Measurements from ENCODE around the gene SGCA.

SGCA gene

GRCh38 chr17:50175035-50175807, 9.4 kb downstream of the SGCA start:
- H3K79me2 ChIP-seq (ENCODE audit: insufficient read depth, low read depth): no peaks in the 10 kb centered on the region
- no peak overlapping the region for H3K4me3 ChIP-seq (IDR thresholded peaks at IDR 0.05; ENCODE audit: insufficient read depth, low read depth, low read length)
- no peaks in the 10 kb centered on the region for H3K27me3 ChIP-seq (ENCODE audit: insufficient read depth, low read depth)
- no peaks in the 10 kb centered on the region for H3K36me3 ChIP-seq (ENCODE audit: insufficient read depth)
- no peak overlapping the region for H3K4me2 ChIP-seq
- peaks cover 41% of the 10 kb centered on the region for H3K4me1 ChIP-seq (ENCODE audit: low read depth, poor library complexity, severe bottlenecking)
- H3K27ac ChIP-seq: no peak overlapping the region
- H4K20me1 ChIP-seq (ENCODE audit: insufficient read depth): no peaks in the 10 kb centered on the region
- TF ChIP-seq CTCF (conservative IDR thresholded peaks at IDR 0.05; ENCODE audit: low read depth, low read length): no peak
- no peak overlapping the region for H2AFZ ChIP-seq (ENCODE audit: low read depth)
- no peak overlapping the region for H3K9ac ChIP-seq

- Histone ChIP-seq H3K79me2 (ENCODE audit: insufficient read depth, low read depth) (no peaks in the 10 kb centered on the region), H3K9ac (no peak overlapping the region), H2AFZ (ENCODE audit: low read depth) (no peak overlapping the region), H3K4me2 (no peak overlapping the region), H3K27ac (no peak overlapping the region), H3K36me3 (ENCODE audit: insufficient read depth) (no peaks in the 10 kb centered on the region), H3K4me3 (IDR thresholded peaks at IDR 0.05; ENCODE audit: insufficient read depth, low read depth, low read length) (no peak overlapping the region), H3K4me1 (ENCODE audit: low read depth, poor library complexity, severe bottlenecking) (peaks cover 35% of the 10 kb centered on the region), H3K27me3 (ENCODE audit: insufficient read depth, low read depth) (no peaks in the 10 kb centered on the region), H4K20me1 (ENCODE audit: insufficient read depth) (no peaks in the 10 kb centered on the region)
- TF ChIP-seq CTCF (conservative IDR thresholded peaks at IDR 0.05; ENCODE audit: low read depth, low read length): no peak
These were observed 11.0 kb downstream of the SGCA start for GRCh38 chr17:50176559-50177357.

GRCh38 chr17:50177476-50177875, 11.7 kb downstream of the SGCA start:
- Histone ChIP-seq H4K20me1 (ENCODE audit: insufficient read depth) (no peaks in the 10 kb centered on the region), H2AFZ (ENCODE audit: low read depth) (peak overlapping the region; percentile 47), H3K27me3 (ENCODE audit: insufficient read depth, low read depth) (no peaks in the 10 kb centered on the region), H3K4me2 (no peak overlapping the region), H3K79me2 (ENCODE audit: insufficient read depth, low read depth) (no peaks in the 10 kb centered on the region), H3K4me1 (ENCODE audit: low read depth, poor library complexity, severe bottlenecking) (peaks cover 30% of the 10 kb centered on the region), H3K27ac (no peak overlapping the region), H3K36me3 (ENCODE audit: insufficient read depth) (no peaks in the 10 kb centered on the region), H3K9ac (no peak overlapping the region), H3K4me3 (IDR thresholded peaks at IDR 0.05; ENCODE audit: insufficient read depth, low read depth, low read length) (no peak overlapping the region)
- no peak for TF ChIP-seq CTCF (conservative IDR thresholded peaks at IDR 0.05; ENCODE audit: low read depth, low read length)

- no peaks in the 10 kb centered on the region for H3K36me3 ChIP-seq (ENCODE audit: insufficient read depth)
- H3K27me3 ChIP-seq (ENCODE audit: insufficient read depth, low read depth): no peaks in the 10 kb centered on the region
- H3K79me2 ChIP-seq (ENCODE audit: insufficient read depth, low read depth): no peaks in the 10 kb centered on the region
- no peaks in the 10 kb centered on the region for H4K20me1 ChIP-seq (ENCODE audit: insufficient read depth)
- H3K9ac ChIP-seq: peak overlapping the region; percentile 23; the same call in 1 of the 2 replicates
- no peak overlapping the region; the same call in 1 of the 2 replicates for H3K27ac ChIP-seq
- H2AFZ ChIP-seq (ENCODE audit: low read depth): peak overlapping the region; percentile 47
- H3K4me3 ChIP-seq (IDR thresholded peaks at IDR 0.05; ENCODE audit: insufficient read depth, low read depth, low read length): no peak overlapping the region
- peaks cover 24% of the 10 kb centered on the region for H3K4me1 ChIP-seq (ENCODE audit: low read depth, poor library complexity, severe bottlenecking)
- no peak overlapping the region for H3K4me2 ChIP-seq
- peak; percentile 70 for TF ChIP-seq CTCF (conservative IDR thresholded peaks at IDR 0.05; ENCODE audit: low read depth, low read length)
These were observed 12.4 kb downstream of the SGCA start for GRCh38 chr17:50177983-50178834.

Measured in KMS-11 (cell line).